Activated CD4-positive, alpha-beta T cell treated with anti-CD3 and anti-CD28 coated beads for 48 hours (primary cell): ENCODE results near the gene MORN4.
"Not testable (repeated sequence)": the region's sequence is repeated elsewhere in the genome, so short reads cannot be mapped to it uniquely, and the experiment has no call there.

Experiments used
- DNase-seq: peaks from one replicate; pipeline ENCODE4 v3.0.0-alpha.2; 2020

Gene MORN4

DNA sequence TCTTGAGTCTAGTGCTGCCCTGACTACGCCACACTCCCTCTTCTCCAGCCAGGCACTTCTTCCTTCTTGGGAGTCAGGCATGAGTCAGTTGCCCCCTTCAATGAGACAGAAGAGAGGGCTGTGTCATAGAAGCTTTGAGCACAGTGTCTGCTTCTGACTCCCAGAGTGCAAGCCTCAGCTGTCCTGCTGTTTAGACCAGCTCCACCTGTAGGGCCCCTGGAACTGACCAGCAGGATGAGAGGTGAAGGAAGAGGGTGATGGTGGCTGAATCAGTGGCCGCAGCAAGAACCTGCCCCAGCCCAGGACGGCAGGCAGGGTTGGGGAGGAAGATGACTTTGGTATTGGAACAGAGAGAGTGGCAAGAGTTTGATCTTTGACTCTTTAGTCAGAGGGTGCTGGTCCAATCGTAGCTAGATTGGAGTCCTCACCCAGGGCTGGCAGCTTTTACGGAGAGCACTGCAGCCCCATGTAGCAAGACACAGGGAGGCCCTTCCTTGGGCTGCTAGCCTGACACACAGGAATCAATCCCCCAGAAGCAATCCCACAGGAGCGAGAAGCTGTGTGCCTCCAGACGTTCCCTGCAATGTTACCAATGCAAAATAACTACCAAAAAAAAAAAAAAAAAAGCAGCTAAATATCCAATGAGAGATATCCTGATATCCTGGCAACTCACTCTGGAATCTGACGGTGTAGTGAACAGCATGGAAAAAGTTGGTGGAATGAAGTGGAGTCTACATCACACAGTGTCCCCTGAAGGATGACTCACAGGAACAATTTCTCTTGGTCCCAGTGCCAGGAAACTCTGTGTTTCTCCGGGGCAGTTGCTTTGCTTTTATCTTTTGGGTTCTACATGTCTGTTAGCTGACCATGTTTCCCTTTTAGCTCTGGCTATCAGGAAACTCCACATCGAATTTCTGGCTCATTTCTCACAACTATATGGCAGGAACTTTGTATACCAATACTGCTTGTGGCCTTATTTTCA is 36.9 kb downstream of the MORN4 start:
- no peak for DNase-seq

DNA sequence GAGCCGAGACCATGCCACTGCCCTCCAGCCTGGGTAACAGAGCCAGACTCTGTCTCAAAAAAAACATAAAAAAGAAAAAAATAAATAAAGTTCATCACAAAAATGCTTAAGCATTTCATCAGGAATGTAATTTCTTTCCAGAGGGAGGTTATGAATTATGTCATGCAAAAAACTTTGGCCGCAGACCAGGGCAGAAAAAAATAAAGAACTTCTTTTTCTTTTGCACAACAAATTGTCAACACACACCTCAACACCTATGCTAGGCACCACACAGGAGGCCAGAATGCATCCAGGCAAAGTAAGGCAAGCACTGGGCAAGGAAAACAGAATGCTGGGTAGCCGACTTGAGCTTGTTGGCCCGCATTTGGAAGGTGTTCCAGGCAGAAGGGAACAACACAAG is 39.9 kb downstream of the MORN4 start:
- DNase-seq: no peak

DNA sequence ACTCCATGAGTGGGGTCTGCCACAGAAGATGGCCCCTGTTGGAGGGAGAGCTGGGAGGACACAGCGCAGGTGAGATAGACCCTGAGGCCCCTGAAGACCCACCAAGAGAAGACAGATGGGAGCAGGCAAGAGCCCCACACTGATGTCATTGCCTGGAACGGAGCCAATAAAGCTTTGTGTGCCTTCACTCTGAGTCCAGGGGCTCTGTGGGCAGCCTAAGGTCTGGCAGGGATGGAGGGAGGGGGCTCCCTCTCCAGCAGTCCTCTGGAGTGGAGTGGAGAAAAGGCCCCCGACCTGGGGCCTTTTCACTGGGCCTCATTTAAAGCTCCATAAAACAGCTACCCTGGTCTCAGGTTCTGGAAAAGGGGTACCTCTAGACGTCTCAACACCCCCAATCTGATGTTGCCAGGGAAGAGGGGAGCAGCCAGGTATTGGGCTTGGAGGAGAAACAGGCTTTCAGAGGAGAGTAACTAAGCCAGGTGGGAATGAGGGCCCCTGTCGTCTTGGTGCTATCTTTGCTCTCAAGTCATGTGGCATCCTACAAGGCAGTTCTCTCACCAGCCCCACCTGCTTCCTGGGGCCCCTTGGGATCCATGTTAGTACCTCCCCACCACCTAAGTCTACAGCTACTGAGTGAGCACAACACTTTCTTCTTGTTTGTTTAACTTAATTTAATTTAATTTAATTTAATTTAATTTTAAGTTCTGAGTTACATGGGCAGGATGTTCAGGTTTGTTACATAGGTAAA is 42.4 kb downstream of the MORN4 start:
- no peak for DNase-seq

DNA sequence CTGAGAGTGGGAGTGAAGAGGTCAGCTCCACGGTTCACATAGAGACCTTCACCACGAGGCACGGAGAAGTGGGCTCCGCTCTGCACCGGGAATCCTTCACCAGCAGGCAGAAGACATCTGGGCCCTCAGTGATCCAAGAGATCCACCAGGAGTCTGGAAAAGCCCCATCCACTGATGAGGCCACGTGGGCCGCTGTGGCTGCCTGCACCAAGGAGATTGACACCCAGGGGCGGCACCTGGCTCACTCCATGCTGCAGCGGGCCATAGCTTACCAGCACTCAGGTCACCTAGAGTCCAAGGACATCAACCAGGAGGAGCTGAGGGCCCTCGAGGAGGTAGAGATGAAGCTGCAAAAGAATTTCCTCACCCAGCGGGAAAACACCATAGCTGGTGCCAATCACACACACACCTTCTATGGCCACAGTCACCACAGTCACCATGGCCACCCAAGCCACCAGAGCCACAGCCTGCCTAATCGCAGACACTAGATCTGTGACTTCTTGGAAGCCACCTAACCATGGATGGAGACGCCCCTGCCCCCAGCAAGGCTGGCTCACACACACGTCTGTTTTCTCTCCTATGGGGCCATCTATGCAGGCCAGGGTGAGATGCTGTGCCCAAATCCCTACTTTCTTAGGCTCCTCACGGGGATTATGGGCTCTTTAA is 43.1 kb downstream of the MORN4 start:
- no peak for DNase-seq

DNA sequence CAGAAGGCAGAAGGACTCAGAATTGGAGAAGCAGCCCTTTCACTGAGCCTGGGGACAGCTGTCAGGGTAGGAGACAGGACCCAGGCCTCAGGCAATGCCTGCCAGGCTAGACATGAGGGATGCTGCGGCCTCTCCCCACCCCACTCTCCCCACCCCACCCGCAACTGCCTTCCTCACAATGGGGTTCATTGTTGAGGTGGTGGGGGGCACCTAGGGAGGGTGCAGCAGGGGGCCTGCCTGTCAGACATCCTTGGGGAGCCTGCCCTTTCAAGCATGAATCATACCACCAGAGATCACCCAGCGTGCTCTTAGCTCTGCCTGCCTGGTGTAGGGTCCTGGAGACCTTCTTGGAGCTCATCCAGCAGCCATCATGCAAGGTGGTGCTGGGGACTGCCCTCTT is 43.8 kb downstream of the MORN4 start, which contains the start of gene C10orf62:
C10orf62 (plus strand) TSS at position 243 of the 400 bp plus-strand sequence. CDS start 177 bp downstream, outside the sequence.
- no peak for DNase-seq

DNA sequence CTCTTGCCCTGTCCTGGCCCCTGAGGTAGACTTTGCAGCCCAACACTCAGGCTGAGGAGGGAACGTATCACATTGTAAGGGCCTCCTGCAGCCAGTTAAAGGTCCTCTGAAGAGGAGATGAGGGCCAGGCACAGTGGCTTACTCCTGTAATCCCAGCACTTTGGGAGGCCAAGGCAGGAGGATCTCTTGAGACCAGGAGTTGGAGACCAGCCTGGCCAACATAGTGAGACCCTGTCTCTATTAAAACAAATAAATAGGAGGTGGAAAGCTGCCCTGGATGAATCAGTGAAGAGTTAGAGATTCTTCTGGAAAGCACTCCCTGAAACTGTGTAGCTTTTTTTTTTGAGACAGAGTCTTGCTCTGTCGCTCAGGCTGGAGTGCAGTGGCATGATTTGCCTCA is 46.1 kb downstream of the MORN4 start:
- no peak for DNase-seq

DNA sequence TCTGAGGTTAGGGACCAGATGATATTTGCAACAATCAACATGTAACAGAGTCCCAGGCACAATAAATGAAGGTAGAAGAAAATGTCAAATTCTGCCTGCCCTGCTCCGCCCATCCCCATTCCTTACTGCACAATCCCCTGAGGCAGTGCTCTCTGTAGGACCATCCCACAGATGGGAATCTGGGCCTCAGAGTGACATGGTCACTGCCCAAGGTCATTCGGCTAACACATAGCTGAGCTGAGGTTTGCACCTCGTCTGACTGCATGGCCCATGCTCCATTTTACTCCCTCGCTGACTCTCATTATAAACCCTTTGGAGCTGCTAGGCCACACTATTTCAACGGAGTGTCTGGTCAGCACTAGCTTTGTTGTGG is 47.9 kb downstream of the MORN4 start:
- no peak for DNase-seq

DNA sequence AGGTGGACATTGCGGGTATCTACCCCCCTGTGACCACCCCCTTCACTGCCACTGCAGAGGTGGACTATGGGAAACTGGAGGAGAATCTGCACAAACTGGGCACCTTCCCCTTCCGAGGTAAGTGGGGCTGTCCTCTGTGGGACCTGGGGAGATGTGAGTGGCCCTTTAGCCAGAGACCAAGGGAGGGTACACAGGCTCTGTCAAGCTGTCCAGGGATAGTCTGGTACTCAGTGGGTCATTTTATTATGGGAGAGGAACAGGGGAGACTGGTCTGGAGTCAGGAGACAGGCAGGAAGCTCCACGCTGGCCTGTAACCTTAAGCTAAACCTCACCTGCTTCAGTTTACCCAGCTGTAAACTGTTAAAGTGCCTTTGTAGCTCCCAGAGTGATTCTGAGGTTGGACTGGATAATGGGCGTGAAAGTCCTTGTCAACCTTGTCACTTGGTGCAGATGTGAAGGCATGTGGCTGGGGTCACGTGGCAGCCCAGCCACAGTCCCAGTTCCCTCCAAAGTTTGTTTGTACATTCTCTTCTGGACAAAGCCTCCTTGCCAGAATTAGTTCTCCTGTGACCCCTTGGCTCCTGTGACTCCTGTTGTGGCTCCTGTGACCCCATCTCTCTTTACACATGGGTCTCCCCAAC is 48.4 kb downstream of the MORN4 start:
- DNase-seq: no peak

DNA sequence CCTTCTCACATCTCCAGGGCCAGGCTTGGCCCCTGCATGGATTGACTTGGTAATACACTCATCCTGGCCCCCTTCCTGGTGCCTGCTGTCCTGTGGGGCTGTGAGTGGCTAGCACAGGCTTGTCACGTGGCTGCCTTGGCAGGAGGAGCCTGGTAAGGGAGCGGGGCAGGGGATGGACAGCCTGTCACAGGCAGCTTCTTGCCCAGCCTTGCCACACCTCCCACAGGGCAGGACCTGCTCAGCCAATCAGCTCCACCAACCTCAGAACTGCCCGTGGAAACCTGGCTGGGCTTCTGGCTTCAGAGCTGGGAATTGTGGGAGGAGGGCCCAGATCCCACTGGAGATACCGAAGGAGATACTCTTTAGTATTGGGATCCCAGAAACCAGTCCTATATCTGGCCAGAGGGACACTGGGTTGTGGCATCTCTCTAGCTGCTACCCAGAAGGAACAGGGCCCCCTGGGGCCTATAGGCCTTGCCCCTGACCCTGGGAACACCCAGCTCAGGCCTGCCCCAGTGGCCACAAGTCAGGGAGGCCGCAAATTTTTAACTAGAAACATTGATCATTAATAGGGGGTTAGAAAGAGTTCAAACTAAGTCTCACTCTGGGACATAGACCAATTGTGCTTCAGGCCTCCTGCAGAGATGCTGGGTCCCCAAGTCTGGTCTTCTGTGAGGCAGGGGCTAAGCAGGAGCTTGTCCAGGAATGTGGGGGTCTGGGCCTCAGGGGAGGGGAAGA is 49.1 kb downstream of the MORN4 start, which contains the start of gene HOGA1:
HOGA1 (plus strand) TSS at position 330 of the 738 bp plus-strand sequence; CDS start at position 645, 315 bp downstream.
- DNase-seq: no peak

DNA sequence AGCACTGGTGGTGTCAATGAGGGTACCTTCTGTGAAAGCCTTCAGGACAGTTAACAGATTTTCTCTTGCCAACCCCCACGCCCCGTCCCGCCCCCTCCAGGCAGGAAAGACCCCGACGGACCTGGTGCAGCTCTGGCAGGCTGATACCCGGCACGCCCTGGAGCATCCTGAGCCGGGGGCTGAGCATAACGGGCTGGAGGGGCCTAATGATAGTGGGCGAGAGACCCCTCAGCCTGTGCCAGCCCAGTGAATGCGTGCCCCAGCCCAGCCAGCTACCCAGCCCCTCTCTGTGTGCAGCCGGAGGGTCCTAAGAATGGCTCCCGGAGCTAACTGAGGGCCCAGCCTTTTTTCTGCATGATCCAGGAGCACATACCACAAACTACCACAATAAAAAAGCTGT is 49.8 kb downstream of the MORN4 start:
- no peak for DNase-seq

DNA sequence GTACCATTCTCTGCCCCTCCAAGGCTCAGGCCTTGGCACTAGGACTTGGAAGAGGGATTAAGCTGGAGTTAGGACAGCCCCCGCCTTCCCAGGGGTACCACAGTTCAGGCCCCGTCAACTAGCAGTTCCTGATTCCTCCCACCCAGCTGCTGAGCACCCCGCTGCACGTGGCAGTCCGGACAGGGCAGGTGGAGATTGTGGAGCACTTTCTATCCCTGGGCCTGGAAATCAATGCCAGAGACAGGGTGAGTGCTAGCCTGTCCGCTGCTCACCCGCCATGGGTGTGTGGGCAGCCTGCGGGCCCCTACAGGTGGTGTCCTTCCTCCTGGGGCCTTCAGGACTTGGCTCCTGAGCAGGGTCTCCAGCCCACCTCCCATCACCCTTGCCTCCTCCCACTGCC is 51.1 kb downstream of the MORN4 start:
- DNase-seq: no peak

DNA sequence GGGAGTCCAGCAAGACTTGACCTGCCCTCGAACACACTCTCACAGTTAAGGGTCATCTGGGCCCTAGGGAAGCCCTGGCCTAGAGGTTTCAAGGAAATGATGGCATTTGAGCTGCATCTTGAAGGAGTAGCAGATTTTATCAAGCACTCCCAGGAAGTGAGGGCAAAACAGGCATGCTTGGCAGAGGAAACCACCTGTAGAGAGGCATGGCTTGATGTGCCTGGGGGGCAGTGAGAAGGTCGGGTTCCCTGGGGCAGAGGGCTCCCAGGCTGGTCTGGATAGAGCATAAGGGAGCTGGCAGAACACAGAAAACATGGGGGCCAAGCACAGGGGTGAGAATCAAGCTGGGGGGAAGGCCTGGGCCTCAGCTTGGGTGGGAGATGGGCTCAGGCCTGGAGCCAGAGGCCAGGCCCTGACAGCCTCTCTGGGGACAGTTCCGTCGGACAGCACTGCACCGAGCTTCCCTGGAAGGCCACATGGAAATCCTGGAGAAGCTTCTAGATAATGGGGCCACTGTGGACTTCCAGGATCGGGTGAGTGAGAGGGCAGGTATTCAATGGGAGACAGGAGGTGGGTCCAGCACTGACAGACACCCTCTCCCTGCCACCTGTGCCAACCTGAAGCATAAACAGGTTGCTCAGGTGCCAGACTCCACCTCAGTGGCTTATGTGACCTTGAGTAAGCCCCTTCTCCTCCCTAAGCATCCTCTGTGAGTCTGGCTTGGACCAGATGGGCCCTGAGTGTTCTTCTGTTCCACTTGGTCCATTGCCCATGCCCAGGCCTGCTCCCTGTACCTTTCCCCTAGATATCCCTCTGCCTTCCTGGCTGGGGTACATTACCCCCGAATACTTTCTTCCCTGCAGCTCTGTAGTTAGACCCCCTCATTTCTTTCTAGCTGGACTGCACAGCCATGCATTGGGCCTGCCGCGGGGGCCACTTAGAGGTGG is 52.6 kb downstream of the MORN4 start:
- DNase-seq: no peak

DNA sequence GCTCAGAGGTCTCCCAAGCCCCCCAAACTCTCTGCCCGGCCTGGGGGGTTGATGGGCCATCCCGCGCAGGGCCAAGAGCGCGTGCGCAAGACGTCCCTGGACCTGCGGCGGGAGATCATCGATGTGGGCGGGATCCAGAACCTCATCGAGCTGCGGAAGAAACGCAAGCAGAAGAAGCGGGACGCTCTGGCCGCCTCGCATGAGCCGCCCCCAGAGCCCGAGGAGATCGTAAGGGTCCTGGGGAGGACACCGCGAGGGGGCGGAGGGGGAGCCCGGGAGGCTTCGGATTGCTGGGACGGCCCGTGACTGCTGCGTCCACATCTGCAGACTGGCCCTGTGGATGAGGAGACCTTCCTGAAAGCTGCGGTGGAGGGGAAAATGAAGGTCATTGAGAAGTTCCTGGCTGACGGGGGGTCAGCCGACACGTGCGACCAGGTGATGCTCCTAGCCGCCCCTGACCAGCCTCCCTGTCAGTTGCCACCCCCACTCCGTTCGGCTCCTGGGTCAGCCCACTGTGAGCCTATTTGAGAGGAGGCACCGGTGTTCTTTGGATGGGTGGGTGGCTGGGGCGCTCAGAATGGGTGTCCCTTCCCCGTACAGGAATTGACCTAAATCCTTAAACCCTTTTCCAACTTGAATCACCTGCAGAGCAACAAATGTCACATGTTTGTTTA is 55.0 kb downstream of the MORN4 start:
- no peak for DNase-seq

DNA sequence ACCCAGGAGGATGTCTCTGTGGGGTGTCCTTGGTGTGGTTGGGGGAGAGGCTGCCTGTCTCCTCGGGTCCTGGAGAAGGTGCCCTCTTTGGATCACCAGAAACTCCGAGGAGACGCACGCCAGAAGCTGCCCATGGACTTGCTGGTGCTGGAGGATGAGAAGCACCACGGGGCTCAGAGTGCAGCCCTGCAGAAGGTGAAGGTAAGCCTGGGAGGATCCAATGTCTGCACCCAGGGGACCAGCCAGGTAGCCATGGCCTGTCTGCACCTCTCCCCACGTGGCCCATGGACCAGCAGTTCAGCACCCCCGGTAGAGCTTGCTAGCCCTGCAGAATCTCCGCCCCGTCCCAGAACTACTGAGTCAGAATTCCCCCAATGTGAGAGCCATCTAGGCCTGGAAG is 55.6 kb downstream of the MORN4 start:
- DNase-seq: no peak

DNA sequence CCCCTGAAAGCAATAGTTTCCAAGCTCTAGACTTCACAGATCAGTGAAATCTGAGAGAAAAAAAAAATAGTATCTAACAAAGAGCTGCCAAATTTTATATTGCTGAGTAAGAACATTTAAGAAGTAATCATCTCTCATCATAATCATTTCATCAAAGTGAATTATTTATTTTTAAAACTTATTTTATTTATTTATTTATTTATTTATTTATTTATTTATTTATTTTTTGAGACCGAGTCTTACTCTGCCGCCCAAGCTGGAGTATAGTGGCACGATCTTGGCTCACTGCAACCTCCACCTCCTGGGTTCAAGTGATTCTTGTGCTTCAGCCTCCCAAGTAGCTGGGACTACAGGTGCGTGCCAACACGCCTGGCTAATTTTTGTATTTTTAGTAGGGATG is 56.8 kb downstream of the MORN4 start:
- DNase-seq: not testable (repeated sequence)

DNA sequence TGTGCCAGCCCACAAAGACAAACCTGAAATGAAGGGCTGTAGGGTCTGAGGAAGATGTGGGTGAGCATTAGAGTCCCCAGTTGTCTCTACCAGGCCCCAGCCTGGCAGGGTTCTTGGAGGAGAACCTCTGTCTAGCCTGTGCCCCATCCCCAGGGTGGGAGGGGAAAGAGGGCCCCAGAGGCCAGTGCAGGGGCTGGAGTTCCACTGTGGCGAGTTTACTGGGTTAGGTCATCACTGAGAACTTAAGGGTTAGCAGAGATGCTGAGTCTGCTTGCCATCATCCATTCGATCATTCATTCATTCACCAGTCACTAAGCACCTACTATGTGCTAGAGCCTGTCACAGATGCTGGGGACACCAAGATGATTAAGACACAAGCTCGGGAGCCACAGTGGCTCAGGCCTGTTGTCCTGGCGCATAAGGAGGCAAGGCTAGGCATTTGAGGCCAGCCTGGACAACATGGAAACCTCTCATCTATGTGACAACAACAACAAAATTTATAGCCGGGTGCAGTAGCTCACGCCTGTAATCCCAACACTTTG is 58.1 kb downstream of the MORN4 start:
- no peak for DNase-seq

DNA sequence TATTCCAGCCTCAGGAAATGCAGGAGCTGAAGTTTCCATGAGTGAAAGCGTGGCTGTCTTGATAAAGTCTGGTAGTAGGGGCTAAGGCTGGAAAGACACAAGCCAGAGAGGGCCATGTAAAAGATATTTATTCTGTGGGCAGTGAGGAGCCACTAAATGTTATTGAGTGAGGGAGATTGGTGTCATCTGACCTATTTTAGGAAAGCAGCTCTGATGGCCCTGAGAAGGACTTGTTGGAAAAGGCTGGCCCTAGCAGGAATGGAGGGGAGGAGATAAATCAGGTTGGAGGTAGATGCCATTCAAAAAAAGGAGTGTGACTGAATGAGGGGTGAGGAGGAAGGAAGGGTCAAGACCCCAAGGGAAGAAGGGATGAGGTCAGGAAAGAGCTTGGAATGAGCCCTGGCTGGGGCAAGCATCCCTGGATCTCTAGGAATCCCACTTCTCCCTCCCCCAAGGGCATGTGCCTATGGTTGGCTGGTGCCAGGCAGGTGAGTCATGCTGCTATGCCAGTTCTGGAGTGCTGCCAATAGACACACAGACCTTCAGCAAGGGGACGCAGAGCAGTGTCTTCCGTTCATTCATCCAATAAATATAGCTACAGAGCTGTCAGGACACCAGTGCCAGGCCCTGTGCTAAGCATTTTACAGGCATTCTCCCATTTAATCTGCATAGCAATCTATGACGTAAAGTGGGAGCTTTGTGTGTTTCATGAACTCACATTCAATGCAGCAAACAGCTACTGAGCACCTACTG is 58.8 kb downstream of the MORN4 start:
- DNase-seq: no peak

DNA sequence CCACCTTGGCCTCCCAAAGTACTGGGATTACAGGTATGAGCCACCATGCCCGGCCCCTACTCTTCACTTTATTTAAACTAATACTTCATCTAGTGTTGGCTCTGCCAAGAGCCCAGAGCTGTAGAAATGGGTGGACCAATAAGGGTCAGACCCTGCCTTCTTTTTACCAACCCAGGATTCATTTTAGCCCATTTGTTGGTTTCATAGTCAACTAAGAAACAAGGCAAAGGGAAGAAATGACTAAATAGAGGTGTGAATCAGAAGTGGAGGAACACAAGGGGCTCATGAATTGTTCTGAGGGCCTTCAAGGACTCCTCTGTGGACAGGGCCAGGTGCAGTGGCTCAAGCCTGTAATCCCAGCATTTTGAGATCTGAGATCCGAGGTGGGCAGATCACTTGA is 59.6 kb downstream of the MORN4 start:
- no peak for DNase-seq

DNA sequence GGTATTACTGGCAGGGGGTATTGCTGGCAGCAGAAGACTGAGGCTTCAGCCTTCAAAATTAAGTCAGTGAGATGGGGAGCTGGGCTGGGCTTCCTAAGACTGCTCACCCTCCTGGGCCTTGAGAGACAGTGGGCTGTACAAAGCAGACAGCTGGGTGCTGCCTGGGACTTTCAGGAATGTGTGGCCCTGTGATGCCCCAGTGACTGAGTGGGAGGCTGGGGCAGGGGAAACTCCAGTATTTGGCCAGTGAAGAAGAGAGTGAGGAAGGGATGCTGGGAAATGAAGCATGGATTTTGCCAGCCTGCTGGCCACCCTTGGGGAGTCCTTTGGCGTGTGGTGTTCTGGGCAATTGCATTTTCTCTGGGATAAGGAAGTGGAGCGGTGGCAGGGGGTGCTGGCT is 60.3 kb downstream of the MORN4 start:
- DNase-seq: no peak
